Activated effector memory CD4-positive, alpha-beta T cell treated with Interleukin-2 at 50 U/mL for 16 hours (primary cell): Measurements from ENCODE around the gene NOTCH2.

Source experiments
- DNase-seq: peaks from one replicate; pipeline ENCODE4 v3.0.0-alpha.2; 2020

NOTCH2 gene

GRCh38 chr1:119902775-119903442 lies 166.6 kb downstream of the NOTCH2 start:
- no peak for DNase-seq

- DNase-seq: no peak
These were observed 170.3 kb downstream of the NOTCH2 start for GRCh38 chr1:119898981-119899720.

DNA sequence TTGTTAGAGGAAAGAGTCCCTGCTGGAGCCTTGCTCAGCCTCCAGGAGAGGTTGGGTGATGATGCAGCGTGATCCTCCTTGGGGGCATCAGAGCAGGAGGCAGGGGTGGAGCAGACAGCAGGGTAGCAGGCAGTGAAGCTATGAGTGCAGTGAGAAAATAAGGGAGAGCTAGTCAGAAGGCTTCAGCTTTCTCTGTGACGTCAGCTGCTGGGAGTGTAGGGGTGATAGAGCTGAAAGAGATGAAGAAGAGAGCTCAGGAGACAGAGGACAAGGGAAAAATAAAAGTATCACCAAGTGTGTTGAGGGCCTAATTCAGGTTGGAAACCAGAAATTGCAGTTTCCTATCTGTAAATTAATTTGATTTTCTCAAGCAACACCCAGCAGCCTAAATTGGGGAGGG lies 170.9 kb downstream of the NOTCH2 start:
- no peak for DNase-seq

DNA sequence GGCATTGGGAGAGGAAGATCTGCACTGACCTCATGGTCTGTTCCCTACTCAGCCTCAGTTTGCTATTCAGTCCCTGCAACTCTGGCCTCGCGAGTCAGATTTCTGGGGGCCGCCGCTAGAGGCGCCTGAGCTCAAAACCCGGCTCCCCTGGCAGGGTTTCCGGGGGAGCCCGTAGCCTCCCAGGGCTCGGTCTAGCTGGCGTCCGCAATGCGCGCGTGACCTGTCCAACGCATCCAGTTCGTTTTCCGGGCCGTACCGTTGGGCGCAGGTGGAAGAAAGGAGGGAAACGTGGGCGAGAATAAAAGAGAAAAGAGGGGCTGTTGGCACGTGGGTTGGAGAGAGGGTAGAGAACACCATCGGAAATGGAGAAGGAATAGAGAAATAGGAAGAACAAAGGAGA lies 173.2 kb downstream of the NOTCH2 start, which contains the start of gene ADAM30:
Gene ADAM30 (minus strand): TSS at position 213 of the 400 bp plus-strand sequence. CDS start 179 bp downstream, at position 34.
- no peak for DNase-seq

DNA sequence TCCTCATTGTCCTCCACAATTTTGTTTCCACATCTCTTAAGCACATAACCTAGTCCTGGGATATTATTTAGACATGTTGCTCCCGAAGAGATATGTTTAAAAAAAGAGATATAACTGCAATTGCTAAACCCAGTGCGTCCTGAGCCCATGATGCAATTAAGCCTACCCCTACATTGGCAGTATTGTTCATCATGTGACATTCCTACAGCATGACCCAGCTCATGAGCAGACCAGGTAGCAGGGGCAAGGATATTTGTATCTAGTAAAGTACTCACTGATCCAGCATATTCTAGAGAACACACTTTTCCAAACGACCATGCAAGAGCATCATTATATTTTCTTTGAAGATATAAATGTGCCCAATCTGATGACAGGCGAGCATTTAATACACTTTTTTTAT lies 174.4 kb downstream of the NOTCH2 start:
- DNase-seq: no peak

DNA sequence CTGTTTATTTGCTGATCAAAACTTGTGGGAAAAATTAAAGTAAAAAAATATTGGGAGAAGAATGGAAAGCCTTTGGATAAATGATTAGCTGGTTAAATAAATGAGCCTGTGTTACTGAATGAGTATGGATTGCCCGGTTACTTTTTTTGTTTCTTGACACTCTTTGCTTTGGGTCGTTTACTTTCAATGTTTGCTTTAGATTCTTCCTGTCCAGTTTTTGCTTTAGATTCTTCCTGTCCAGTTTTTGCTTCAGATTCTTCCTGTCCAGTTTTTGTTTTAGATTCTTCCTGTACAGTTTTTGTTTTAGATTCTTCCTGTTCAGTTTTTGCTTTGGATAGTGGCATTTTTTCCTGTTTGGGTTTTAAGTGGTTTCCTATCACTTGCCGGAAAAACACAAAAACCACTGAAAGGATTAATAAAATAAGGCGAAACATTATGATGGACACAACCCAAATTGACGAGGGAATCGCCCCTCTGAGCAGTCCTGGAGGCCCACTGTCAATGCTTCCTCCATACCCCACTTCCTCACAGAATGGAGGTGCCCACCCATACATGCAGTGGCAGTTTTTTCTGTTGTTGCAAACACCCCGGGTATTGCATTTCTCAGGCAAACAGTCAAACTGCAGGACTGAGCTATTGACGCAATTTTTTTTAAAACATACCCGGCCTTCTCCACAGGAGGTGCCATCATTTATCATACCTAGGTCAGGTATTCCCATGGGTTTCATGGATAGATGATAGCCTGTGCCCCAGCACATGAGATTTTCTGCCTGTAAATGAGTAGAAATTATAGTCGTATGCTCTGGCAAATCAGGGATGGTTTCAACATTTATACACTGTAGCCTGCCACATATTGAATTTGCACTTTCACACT lies 175.4 kb downstream of the NOTCH2 start:
- DNase-seq: no peak

DNA sequence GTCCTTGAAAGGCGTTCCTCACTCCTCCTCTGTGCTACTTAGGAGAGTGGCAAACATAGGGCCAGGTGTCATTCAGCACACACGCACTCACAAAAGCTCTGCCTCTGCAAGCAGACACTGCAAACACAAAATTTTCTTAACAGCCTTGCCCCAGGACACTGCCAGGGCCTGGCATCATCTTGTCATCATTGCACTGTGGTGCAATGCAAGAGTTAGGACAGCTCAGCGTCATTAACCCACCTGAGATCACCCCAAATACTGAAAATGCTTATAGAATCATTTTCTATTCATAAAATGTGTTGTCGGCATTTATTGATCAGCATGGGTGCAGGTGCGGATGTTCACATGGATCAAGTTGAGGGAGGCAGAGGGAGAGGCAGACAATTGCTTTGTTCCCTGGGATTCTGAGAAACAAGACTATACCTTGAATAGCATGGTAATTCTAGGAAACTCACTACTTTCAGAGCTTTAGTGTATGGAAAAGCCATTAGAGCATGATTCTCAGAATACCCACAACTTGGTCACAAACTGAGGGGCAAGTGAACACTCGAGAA lies 176.1 kb downstream of the NOTCH2 start:
- DNase-seq: no peak

DNA sequence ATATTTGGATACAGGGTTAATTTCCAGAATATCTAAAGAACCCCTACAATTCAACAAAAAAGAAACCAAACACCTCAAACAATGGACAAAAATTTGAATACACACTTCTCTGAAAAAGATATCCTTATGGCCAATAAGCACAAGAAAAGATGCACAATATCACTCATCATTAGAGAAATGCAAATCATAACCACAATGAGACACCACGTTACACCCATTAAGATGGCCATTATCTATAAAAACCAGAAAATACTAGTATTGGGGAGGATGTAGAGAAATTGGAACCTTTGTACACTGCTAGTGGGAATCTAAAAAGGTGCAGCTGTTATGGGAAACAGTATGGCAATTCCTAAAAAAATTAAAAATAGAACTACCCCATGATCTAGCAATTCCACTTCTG lies 178.1 kb downstream of the NOTCH2 start:
- DNase-seq: no peak

GRCh38 chr1:119888476-119888875 lies 181.0 kb downstream of the NOTCH2 start:
- no peak for DNase-seq

GRCh38 chr1:119887427-119887826 lies 182.0 kb downstream of the NOTCH2 start:
- no peak for DNase-seq

- peak; percentile 29 for DNase-seq
These were observed 183.3 kb downstream of the NOTCH2 start for GRCh38 chr1:119885903-119886783.

GRCh38 chr1:119884711-119885110 lies 184.8 kb downstream of the NOTCH2 start:
- DNase-seq: no peak

DNA sequence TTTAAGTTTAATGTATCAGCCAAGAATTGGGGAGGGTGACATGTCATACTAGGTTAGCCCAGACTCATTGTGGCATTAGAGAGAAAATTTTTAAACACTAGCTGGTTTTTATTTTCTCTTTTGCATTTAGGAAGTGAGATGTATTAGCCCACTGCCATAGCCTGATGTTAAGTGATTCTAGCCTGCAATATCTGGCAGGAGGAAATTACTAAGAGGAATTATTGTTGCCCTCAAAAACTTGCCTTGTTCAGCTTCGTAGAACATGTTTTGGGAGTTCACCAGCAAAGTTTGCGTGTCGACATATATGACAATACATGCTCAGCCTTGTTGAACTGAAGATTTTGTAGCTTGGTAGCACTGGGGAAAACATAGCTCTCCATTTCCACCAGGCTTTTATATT lies 185.6 kb downstream of the NOTCH2 start:
- DNase-seq: no peak

- DNase-seq: no peak
These were observed 187.1 kb downstream of the NOTCH2 start for GRCh38 chr1:119882132-119883049.

- no peak for DNase-seq
These were observed 189.7 kb downstream of the NOTCH2 start for GRCh38 chr1:119879510-119880434.

GRCh38 chr1:119878171-119878570 lies 191.3 kb downstream of the NOTCH2 start:
- no peak for DNase-seq

DNA sequence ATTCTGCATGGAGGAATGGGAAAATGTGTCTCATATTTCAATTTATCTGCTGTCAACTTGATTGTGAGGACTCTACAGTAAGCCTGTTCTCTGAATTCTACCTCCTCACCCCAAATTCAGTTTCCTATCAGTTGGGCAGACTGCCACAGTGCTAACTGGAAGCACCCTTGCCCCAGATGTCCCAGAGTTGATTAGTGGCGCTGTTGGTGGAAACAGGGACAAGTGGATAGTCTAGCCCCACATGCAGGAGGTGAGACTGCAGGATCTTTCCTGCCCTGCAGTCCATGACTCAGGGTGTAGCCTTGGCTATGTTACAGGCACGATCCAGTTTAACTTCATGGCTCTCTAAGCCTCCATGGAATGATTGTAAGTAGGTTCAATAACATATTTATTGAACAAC lies 195.3 kb downstream of the NOTCH2 start:
- no peak for DNase-seq

GRCh38 chr1:119873135-119874015 lies 196.1 kb downstream of the NOTCH2 start:
- DNase-seq: no peak

- no peak for DNase-seq
These were observed 197.6 kb downstream of the NOTCH2 start for GRCh38 chr1:119871881-119872280.
